Anterior cingulate cortex (tissue), 58 donors: Measurements from ENCODE around the gene CDC42EP4.

Experiments used
- DNase-seq, 58 donors: peaks; one replicate each; lab custom pipeline; 2025; lab: John Stamatoyannopoulos, UW

Gene CDC42EP4

GRCh38 chr17:73262676-73263642, 48.8 kb downstream of the CDC42EP4 start:
- DNase-seq, result peak in 32 of 58 donors; percentile 36 to 94 (median 74)

- peak in 53 of 58 donors; percentile 20 to 94 (median 72) for DNase-seq
Observed at GRCh38 chr17:73261952-73262675, 49.7 kb downstream of the CDC42EP4 start.

- DNase-seq, result no peak
Observed at GRCh38 chr17:73261617-73261951, 50.2 kb downstream of the CDC42EP4 start, which contains the start of gene CPSF4L. TSS of gene CPSF4L (minus strand) at chr17:73261880. CDS start at chr17:73261818, 62 bp downstream.

- no peak for DNase-seq
Observed at GRCh38 chr17:73257516-73257915, 54.3 kb downstream of the CDC42EP4 start.

GRCh38 chr17:73256220-73256619, 55.6 kb downstream of the CDC42EP4 start:
- no peak for DNase-seq

GRCh38 chr17:73255671-73256181, 56.1 kb downstream of the CDC42EP4 start:
- DNase-seq, result peak in 46 of 58 donors; percentile 4 to 76 (median 36)

- DNase-seq, result no peak
Observed at GRCh38 chr17:73251871-73252270, 59.9 kb downstream of the CDC42EP4 start.

- no peak for DNase-seq
Observed at GRCh38 chr17:73250851-73251640, 60.8 kb downstream of the CDC42EP4 start.

GRCh38 chr17:73249700-73250099, 62.1 kb downstream of the CDC42EP4 start:
- no peak for DNase-seq

- no peak for DNase-seq
Observed at GRCh38 chr17:73248532-73248931, 63.3 kb downstream of the CDC42EP4 start.

- no peak for DNase-seq
Observed at GRCh38 chr17:73247726-73248125, 64.1 kb downstream of the CDC42EP4 start.

GRCh38 chr17:73240561-73240960, 71.2 kb downstream of the CDC42EP4 start:
- DNase-seq, result no peak

GRCh38 chr17:73237714-73238113, 74.1 kb downstream of the CDC42EP4 start:
- DNase-seq, result no peak

GRCh38 chr17:73234736-73235135, 77.1 kb downstream of the CDC42EP4 start:
- DNase-seq, result no peak
